Keratinocyte (primary cell): Measurements from ENCODE around the gene HOXB13. TPM values are rescaled to one million over a fixed set of nuclear protein-coding genes. Genes with fewer than 3 reads are reported as not detected.

Experiments
- DNase-seq: peaks from one replicate; pipeline ENCODE4 v3.0.0-alpha.2; 2011; ENCODE audit warnings: low read depth, missing footprints, low spot score
- FAIRE-seq: peaks from 2 replicates; lab custom pipeline; 2011; peaks lifted over from hg19 to GRCh38; lab: Jason Lieb, UNC
- H2AFZ ChIP-seq: 2 replicates; pipeline ENCODE4 v1.6.0; 2012; ENCODE audit warnings: low read length, control low read depth, inconsistent platforms; ENCODE audit not compliant: control insufficient read depth
- H3K27ac ChIP-seq: 2 replicates; pipeline ENCODE4 v1.5.1; 2011; ENCODE audit warnings: low read length; ENCODE audit not compliant: control insufficient read depth, insufficient read depth
- H3K27me3 ChIP-seq: 3 replicates; pipeline ENCODE4 v1.6.0; 2011; ENCODE audit warnings: low read length; ENCODE audit not compliant: control insufficient read depth, insufficient read depth; ENCODE audit errors: extremely low read depth
- H3K36me3 ChIP-seq, 2 experiments: 2 replicates in 1 of 2; 3 replicates in 1 of 2; pipeline ENCODE4 v1.5.1; 2011; ENCODE audit warnings: low read length in 2 of 2, mild to moderate bottlenecking in 1 of 2; ENCODE audit not compliant: control insufficient read depth in 2 of 2, insufficient read depth in 2 of 2; ENCODE audit errors: extremely low read depth in 1 of 2
- H3K4me1 ChIP-seq: 3 replicates; pipeline ENCODE4 v1.5.1; 2011; ENCODE audit warnings: low read length; ENCODE audit not compliant: control insufficient read depth, insufficient read depth; ENCODE audit errors: extremely low read depth
- H3K4me2 ChIP-seq: 3 replicates; pipeline ENCODE4 v1.6.0; 2011; ENCODE audit warnings: low read depth, low read length; ENCODE audit not compliant: control insufficient read depth, insufficient read depth; ENCODE audit errors: extremely low read depth
- H3K4me3 ChIP-seq, 3 experiments: fragments of 200-600 bp in 1 of 3; sonication (generic) in 1 of 3; 2 replicates in 2 of 3; 3 replicates in 1 of 3; pipeline ENCODE4 v1.5.1; 2011 to 2016; ENCODE audit warnings: low read length in 3 of 3, mild to moderate bottlenecking in 3 of 3, control low read depth in 2 of 3, inconsistent platforms in 1 of 3, low read depth in 1 of 3, mixed read lengths in 1 of 3, mixed run types in 1 of 3, moderate library complexity in 1 of 3; ENCODE audit not compliant: control insufficient read depth in 2 of 3, insufficient read depth in 2 of 3; ENCODE audit errors: extremely low read depth in 1 of 3
- H3K79me2 ChIP-seq: 2 replicates; pipeline ENCODE4 v1.6.0; 2012; ENCODE audit warnings: low read length; ENCODE audit not compliant: control insufficient read depth, insufficient read depth
- H3K9ac ChIP-seq: 3 replicates; pipeline ENCODE4 v1.6.0; 2011; ENCODE audit warnings: low read length; ENCODE audit not compliant: control insufficient read depth, insufficient read depth; ENCODE audit errors: extremely low read depth
- H3K9me1 ChIP-seq: 3 replicates; pipeline ENCODE4 v1.6.0; 2011; ENCODE audit warnings: low read length; ENCODE audit not compliant: control insufficient read depth, insufficient read depth; ENCODE audit errors: extremely low read depth
- H3K9me3 ChIP-seq: 2 replicates; pipeline ENCODE4 v1.5.1; 2012; ENCODE audit warnings: low read depth, low read length; ENCODE audit not compliant: control insufficient read depth
- H4K20me1 ChIP-seq: 3 replicates; pipeline ENCODE4 v1.6.0; 2011; ENCODE audit warnings: low read length; ENCODE audit not compliant: control insufficient read depth, insufficient read depth; ENCODE audit errors: extremely low read depth
- EZH2 ChIP-seq: IDR thresholded peaks from one replicate; pipeline ENCODE4 v1.6.1; 2012; ENCODE audit warnings: inconsistent platforms, mild to moderate bottlenecking, low read length, moderate library complexity
- dilution Hi-C: fragments of 300-500 bp; cut with MboI; formaldehyde crosslinking; loops from one replicate; pipeline ENCODE4 v1.7.0; 2020; ENCODE audit warnings: low sequenced_read_pairs; ENCODE audit not compliant: extremely low pct_ligation_motif_present
- polyA plus RNA-seq, 5 experiments: library from polyadenylated mRNA; depleted of rRNA in 3 of 5; stranded (reverse) in 3 of 5; stranded (forward) in 1 of 5; unstranded in 1 of 5; fragments of >200 nt; gene quantifications; 1 replicate in 1 of 5; 2 replicates in 3 of 5; 3 replicates in 1 of 5; pipeline versions ENCODE4 v1.2.1 to v1.2.3, GENCODE V29; 2011 to 2012; ENCODE audit warnings: missing spikeins in 2 of 5, low read depth in 1 of 5, low replicate concordance in 1 of 5
- TF ChIP-seq, protein P1 (sequence below), 3 experiments: IDR thresholded peaks in 1 of 3; conservative IDR thresholded peaks in 1 of 3; optimal IDR thresholded peaks in 1 of 3; 2 replicates in 2 of 3; 3 replicates in 1 of 3; pipeline versions ENCODE3 to v1.5.1; 2011; ENCODE audit warnings: low read length in 3 of 3, mild to moderate bottlenecking in 3 of 3, moderate library complexity in 2 of 3, control low read depth in 1 of 3, inconsistent platforms in 1 of 3; ENCODE audit not compliant: insufficient read depth in 2 of 3; ENCODE audit errors: extremely low read depth in 1 of 3

HOXB13 gene
- polyA plus RNA-seq, 1 donor (not counting 4 experiments of a cell fraction or from before 2014, with no cell fraction given) = not detected

GRCh38 chr17:48722915-48723422 lies 5.6 kb downstream of the HOXB13 start, which contains the start of gene PRAC2:
Gene PRAC2 (plus strand): TSS chr17:48723185. CDS start chr17:48724411, 1,226 bp downstream.
- no peaks in the 10 kb centered on the region for H3K9me1 ChIP-seq
- peaks cover 100% of the 10 kb centered on the region for H3K27me3 ChIP-seq
- FAIRE-seq = no peak
- no peak within 1 kb of the TSS for H3K9ac ChIP-seq
- no peak for TF ChIP-seq EZH2
- TF ChIP-seq, protein P1, sequence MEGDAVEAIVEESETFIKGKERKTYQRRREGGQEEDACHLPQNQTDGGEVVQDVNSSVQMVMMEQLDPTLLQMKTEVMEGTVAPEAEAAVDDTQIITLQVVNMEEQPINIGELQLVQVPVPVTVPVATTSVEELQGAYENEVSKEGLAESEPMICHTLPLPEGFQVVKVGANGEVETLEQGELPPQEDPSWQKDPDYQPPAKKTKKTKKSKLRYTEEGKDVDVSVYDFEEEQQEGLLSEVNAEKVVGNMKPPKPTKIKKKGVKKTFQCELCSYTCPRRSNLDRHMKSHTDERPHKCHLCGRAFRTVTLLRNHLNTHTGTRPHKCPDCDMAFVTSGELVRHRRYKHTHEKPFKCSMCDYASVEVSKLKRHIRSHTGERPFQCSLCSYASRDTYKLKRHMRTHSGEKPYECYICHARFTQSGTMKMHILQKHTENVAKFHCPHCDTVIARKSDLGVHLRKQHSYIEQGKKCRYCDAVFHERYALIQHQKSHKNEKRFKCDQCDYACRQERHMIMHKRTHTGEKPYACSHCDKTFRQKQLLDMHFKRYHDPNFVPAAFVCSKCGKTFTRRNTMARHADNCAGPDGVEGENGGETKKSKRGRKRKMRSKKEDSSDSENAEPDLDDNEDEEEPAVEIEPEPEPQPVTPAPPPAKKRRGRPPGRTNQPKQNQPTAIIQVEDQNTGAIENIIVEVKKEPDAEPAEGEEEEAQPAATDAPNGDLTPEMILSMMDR (optimal IDR thresholded peaks at IDR 0.05 in 1 of 3, IDR thresholded peaks at IDR 0.05 in 1 of 3, conservative IDR thresholded peaks at IDR 0.05 in 1 of 3; ENCODE audit: extremely low read depth in 1 of 3, insufficient read depth in 2 of 3, low read length in 3 of 3) = no peak
- dilution Hi-C loops = no loop called here
- no peak within 1 kb of the TSS for H3K27ac ChIP-seq
- no peaks in the 10 kb centered on the region for H3K36me3 ChIP-seq
- H2AFZ ChIP-seq = no peak within 1 kb of the TSS
- no peaks in the 10 kb centered on the region for H3K79me2 ChIP-seq
- peaks cover 7% of the 10 kb centered on the region for H4K20me1 ChIP-seq
- H3K4me1 ChIP-seq = peaks cover 4% of the 10 kb centered on the region
- H3K9me3 ChIP-seq = no peaks in the 10 kb centered on the region
- H3K4me3 ChIP-seq = no peak within 1 kb of the TSS
- H3K4me2 ChIP-seq = peak within 1 kb of the TSS; percentile 45
- no peak for DNase-seq

DNA sequence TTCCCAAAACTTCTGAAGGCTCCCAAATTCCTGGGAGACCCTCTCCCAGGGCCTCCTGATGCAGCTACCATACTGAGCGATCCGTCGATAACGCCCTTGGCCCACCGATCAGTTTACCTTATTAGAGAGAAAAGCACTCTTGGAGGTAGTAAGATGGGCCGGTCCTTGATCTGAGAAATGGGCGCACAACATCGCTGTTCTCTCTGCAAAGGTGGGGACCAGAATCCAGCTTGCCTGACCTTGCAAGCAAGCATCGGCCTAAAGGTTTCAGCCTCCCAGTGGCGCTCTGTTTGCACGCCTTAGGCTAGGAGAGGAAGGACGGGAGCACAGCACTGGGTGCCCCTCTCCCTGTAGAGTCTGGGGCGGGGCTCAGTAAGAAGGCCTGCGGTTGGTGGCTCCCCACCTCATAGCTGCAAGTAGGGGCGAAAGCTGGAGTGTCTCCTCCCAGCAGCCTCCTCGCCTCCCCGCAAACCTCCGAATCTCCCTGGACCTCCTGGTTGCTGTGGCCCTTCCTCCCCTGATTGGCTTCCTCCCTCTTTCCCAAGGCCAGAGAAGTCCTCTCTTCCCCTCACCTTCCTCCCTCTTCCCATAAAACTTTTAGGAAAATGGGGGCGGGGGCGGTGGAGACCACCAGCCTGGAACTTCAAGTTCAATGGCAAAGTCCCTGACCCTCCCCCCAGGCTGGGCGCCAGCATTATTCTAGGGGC lies 6.2 kb downstream of the HOXB13 start, which contains the start of gene PRAC1:
TSS of gene PRAC1 (minus strand) at position 318 of the 707 bp plus-strand sequence. CDS start at position 192, 126 bp downstream.
- Histone ChIP-seq H3K4me2 (peak within 1 kb of the TSS; percentile 45), H3K27me3 (peaks cover 100% of the 10 kb centered on the region), H3K9me1 (no peaks in the 10 kb centered on the region), H3K4me1 (peaks cover 4% of the 10 kb centered on the region), H3K27ac (no peak within 1 kb of the TSS), H3K79me2 (no peaks in the 10 kb centered on the region), H2AFZ (no peak within 1 kb of the TSS), H3K9ac (no peak within 1 kb of the TSS), H4K20me1 (peaks cover 7% of the 10 kb centered on the region), H3K36me3 (no peaks in the 10 kb centered on the region), H3K9me3 (no peaks in the 10 kb centered on the region), H3K4me3 (no peak within 1 kb of the TSS)
- FAIRE-seq (no peak), DNase-seq (no peak)
- dilution Hi-C loops = no loop called here
- TF ChIP-seq, protein P1 (optimal IDR thresholded peaks at IDR 0.05 in 1 of 3, IDR thresholded peaks at IDR 0.05 in 1 of 3, conservative IDR thresholded peaks at IDR 0.05 in 1 of 3; ENCODE audit: extremely low read depth in 1 of 3, insufficient read depth in 2 of 3, low read length in 3 of 3) = no peak
- TF ChIP-seq EZH2 = peak; percentile 70
